Measurements from ENCODE around the gene CAMTA1.

The CAMTA1 gene

DNA sequence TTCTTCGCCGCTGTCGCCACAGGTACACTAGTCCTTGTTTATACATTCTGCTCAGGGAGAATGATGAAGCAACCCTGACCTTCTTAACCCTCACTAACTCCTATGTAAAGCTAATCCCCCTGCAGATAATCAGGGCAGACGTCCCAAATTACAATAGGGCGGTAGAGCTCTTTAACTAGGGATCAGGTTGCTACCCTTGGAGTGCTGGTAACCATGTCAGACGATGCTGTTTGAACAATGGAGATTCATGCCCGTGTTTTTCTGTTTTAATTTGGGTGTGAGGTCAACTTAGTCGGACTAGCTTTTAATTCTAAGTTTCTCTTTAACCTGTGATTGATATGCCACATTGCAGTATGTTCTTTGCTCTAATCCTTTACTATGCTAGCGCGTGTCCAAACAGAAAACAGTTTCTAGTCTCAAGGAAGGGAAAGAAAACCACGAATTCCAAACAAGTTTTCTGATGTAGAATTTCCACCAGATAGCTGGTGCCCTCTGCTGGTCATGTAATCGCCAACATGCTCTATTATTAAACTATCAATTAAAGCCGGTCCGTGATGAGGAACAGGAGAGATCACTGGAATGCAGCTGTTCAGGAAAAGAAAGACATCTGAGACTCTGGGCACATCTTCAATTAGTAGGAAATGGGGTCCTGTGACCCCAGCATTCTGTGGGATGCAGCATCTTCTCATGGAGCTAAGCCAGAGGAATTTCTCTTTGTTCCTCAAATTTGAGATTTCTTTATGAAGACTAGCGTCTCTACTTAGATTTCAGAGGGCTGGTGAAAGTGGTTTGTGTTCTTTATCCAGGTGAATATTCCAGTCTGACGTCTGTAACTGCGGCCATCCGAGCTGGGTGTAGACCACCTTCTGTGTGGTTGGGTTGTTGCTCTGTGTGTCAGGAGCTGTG, 967.5 kb downstream of the CAMTA1 start:
- peak in 1 of 2 experiments; percentile 20 for DNase-seq

DNA sequence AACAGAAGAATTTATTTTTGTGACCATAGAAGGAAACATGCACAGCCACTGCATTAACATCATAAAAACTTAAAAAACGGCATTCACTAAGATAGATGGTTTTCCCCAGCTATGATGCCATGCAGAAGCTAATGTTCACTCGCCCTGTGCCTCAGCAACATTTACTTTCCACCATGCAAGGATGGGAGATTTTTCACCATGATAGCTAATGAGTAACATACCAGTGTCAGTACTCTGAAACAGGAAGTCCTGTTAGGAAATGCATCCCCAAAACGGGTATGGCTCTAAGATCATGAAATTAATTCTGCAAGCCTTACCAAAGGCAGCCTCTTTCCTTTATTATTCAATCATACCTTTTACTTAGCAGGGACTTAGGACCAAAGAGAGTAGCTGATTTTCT, 968.4 kb downstream of the CAMTA1 start:
- no peak for DNase-seq

DNA sequence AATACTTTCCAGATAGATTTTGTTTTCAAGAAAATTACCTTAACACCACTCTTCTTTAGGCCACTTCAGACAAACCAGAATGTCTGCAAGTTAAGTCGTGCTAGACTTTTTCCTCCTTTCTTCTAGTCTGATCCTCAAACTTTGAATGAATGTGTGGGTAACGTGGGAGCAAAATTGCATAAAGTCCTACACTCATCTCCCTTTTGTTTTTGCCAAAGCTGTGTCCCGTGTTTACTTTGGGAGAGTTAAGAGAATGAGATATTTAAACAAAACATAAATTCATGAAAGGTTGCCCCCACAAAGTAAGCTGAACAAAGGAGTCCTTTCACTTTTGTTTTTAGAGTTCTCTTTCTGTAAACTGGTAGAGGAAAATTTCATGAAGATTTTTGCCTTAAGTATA, 969.0 kb downstream of the CAMTA1 start:
- no peak for DNase-seq

DNA sequence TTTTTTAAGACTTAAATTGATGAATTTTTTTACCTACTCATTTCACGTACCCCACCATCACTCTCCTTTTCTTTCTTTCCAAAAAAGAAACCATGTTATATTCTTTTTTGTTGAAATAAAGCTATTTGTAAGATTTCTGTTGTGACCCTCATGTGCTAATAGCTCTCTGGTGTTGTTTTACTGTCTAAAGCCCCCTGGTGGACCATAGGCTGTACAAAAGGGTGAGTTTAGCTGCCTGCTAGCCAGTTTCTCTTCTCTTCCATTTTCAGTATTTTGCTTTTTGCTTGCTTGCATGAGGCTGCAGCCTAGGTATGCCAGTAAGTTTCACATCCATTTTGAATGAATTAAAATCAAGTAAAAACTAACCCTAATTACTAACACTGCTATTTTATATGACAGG, 970.2 kb downstream of the CAMTA1 start:
- no peak for DNase-seq

DNA sequence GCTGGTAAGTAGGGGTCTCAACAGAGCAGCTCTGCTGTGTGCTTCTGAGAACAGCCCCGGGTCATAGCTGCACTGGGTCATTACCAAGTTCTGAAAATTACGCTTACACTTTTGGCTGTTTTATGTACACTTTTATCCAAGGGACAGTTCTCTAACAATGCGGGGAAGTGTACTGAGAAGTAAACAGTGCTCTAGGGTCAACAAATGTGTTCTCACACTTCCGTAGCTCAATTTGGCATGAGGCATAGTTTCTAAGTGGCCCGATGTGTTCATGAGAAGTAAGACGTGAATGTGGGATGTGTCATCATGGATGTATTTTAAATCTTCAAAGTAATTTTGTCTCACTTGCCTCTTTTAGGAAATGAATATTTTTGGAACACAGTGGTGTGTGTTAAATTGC, 975.0 kb downstream of the CAMTA1 start:
- DNase-seq = no peak

DNA sequence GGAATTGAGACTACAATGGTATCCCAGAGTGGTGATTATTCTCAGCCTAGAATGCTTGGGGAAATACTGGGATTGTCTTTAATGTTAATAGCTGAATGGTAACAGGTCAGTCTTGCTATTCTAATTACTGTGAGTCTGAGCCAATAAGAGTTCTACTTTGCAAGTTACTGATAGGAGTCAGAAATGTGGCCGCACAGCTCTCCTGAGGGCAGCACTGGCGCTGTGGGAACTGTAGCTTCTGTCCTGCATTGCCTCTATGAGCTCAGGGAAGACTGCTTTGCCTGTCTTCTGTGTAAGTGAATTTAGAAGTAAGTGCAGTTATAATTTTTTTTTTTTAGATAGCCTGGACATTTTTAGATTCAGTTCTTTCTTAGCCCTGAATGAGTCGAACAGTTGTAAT, 975.8 kb downstream of the CAMTA1 start:
- DNase-seq = no peak

DNA sequence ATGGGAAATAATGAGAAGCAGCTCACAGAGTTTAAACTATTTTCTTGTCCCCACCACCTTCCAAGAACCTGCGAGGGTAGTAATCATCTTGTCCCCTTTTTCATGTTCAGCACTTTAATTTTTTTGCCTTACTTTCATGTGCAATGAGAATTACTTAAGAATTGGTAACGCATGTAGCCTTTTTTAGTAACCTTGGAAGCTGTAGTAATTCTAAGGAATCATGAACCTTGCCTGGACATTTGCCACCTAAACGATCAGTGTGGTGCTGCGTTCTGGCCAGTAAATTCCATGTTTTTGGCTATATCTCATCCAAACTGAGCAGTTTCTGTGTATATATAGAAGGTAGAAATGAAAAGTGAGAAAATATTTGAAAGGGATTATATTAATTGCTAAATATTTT, 981.9 kb downstream of the CAMTA1 start:
- DNase-seq = no peak

DNA sequence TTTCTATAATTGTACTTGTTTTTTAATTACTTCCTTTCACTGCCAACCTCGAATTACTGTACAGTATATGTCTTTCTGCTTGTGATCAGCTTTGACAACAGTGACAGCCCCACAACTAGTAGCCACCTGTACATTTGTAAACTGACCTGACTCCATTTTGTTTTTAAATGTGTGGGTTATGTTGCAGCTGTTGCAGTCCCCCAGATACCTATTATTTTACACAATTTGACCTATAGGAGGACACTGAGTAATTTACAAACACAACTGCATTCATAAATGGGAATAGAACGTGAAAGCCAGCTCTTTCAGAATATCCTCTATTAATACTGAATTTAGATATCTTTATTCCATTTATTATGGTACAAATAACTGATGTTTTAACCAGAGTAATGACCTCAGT, 983.3 kb downstream of the CAMTA1 start:
- peak; percentile 23 to 33 for DNase-seq

DNA sequence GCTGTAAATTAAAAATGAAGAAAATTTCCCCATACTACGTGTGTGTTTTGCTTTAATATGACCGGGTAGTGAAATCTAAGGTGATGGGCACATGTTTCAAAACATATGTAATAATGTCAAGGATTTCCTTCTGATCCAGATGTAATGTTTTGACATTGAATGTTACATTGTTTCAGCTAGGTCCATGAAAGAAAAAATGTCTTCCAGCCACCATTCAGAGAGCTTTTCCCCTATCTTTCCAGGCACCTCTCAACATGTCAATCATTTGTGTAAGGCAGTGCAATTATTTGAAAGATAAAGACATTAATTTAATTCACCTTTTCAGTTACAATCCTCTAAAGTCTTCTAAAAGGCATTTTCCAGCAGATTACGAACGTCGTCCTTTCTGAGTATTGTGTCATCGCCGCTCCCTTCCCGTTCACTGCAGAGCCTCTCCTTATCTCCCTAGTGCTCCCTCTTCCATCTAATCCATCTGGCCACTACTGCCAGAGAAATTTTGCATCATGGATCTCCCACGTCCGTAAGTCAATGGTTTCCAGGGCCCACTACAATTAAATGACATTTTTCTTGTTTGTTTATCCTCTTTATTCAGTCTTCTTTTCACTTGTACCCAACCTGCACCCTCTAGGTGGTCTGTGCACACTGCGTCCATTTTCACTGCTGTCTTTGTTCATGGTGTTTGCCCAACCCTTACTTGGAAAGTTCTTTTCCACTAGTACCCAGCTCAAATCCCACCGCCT, 984.6 kb downstream of the CAMTA1 start:
- DNase-seq = peak; percentile 28 to 63

DNA sequence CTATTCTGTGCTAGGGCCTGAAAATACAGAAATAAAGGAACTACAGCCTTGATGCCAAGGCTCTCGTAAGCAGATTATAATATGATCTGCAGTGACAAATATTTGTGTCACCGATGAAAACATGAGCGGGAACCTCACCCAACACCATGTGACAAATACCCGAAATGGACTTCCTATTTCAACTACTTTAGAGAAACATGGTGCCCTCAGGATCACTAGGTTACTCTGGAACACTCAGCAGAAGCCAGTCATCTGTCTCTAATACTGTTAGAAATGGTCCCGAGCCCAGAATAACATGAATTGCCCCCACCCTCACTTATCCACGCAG, 985.4 kb downstream of the CAMTA1 start:
- DNase-seq = no peak

DNA sequence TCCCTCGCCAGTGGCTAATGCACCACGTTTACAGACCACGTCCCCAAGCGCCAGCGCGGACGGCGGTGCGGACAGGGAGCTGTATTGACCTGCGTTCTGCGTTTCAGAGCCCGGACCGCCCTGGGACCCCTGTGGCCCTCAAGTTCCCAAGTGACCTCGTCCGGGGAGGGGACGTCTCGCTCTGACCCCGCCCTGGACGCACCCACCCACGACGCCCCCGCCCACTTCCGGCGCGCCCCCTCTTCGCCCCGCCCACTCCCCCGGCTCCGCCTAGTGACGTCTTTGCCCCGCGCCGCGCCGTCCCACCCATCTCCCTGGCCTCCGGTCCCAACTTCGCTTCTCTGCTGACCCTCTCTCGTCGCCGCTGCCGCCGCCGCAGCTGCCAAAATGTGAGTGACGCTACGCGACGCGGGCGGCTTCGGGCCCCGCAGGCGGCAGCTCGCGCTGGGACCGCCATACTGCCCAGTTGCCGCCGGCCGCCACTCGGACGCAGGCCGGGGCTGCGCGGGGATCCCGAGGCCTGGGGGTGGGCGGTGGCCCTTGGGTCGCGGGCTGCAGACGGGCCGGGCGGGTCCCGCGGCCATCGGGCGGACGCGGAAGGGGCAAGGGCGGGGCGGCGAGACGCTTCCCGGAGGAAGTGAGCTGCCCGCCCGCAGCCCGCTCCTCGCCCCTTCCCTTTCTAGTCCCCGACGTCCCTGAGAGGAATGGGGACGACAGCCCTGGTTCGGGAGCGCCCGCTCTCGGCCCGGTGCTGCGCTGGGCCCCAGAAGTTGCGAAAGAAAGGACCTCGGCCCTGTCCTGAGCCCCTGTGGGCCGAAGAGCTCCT, 986.0 kb downstream of the CAMTA1 start, which contains the start of gene VAMP3:
TSS of gene VAMP3 (plus strand) at position 300 of the 826 bp plus-strand sequence. CDS start at position 388, 88 bp downstream.
- peak; percentile 78 to 82 for DNase-seq

DNA sequence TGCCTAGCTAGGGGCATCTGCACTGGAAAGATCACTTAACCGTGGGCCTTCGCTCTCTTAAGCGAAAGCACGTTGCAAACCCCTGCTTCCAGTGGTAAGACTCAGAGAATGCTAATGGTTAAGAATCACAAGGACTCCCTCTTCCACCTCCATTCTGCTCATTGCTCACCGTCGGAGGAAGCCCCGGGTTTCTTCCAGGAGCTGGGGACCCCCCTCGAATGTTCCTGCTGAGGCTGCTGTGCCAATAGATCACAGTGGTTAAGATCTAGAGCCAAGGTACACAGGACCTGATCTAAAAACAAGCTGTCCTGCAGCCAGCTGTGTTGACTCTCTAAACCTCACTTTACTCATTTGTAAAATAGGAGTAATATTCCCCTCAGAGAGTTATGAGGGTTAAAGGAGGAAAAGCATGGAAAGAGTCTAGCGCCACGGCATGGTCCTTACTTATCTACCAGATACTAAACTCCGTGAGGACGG, 986.6 kb downstream of the CAMTA1 start:
- no peak for DNase-seq

DNA sequence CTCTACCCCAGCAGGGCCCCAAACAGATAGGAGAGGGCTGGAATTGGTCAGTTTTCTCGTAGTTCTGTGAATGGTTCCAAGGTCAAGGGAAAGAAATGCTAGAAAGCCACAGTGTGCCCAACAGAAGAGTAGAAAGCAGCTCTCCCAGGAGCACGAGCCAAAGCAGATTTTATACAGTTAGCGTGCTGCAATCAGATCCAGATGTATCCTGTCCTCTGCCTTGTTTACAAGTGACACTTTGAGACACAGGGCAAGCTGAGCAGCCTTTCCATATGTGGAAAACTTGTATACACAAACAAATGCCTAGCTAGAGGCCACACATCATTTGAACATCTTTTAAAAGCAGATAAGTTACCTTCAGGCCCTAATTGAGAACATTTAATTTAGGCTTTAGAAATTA, 992.3 kb downstream of the CAMTA1 start:
- no peak for DNase-seq

DNA sequence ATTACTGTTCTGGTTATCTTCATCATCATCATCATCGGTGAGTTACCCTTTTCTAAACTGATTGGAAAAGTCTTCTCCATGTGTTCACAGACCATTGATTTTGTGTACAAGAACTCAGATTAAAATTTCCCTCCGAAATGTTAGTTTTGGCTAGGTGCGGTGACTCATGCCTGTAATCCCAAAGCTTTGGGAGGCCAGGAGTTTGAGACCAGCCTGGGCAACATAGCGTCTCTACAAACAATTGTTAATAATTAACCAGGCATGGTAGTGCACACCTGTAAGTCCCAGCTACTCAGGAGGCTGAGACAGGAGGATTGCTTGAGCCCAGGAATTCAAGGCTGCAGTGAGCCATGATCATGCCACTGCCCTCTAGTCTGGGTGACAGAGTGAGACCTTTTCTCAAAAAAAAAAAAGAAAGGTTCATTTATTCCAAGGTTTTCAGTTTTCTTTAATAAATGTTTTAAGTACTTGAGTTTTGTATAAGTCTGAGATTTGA, 992.9 kb downstream of the CAMTA1 start:
- no peak for DNase-seq

DNA sequence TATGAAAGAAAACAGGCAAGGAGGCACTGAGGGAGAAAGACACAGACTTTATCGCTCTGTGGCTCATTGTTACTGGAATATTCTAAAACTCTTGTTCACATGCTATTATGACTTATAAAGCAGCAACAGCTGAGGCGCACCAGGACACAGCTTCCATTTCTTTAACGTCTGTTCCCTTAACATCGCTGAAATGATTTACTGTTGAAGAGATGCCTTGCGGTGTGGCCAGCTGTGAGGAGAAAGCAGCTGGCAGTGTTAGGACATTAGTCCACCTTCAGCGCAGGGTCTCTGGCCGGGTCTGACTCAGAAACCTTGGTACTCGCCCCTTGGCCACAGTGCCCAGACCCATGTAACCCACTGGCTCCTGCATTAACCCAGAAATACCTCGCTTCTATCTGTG, 995.7 kb downstream of the CAMTA1 start:
- no peak for DNase-seq

DNA sequence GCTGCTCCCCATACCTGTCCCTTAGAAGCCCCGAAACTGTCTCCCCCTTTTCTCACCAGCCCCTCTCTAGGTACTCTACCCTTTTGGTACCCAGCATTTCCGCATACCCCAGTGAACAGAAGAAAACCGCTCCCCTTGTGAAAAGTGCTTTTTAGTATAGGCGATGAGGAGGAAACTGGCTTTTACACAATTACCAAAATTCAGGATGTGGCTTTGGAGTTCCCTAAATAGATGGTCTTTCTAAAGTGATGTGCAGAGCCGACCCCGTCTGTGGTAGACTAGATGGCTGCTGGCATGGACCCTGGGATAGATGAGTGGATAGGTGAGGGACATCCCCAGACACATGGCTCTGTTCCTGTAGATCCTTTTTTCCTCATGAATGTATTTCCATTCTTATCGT, 996.2 kb downstream of the CAMTA1 start:
- no peak for DNase-seq

DNA sequence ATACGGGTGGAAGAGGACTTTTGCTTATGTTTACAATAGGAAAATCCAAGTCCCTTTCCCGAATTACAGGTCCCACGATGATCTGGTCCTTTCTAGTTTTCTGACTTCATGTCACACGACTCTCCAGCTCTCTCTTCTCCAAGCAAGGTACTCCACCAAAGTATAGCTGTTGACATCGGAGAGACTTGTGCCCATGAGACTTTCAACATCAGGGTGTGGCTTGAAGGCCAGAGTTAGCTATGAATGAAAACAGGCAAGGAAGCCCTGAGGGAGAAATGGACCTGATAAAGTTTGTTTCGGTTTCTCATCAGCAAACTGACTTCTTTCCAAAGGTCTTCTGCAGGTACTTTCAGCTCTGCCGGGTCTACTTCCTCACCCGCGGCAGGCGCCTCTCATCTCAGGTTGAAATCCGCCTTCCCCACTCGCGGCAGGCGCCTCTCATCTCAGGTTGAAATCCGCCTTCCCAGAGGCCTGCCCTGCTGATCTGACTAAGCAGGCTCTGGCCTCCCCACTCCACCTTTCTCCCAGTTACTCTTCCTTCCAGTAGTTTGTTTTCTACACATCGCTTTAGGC, 996.8 kb downstream of the CAMTA1 start:
- no peak for DNase-seq

DNA sequence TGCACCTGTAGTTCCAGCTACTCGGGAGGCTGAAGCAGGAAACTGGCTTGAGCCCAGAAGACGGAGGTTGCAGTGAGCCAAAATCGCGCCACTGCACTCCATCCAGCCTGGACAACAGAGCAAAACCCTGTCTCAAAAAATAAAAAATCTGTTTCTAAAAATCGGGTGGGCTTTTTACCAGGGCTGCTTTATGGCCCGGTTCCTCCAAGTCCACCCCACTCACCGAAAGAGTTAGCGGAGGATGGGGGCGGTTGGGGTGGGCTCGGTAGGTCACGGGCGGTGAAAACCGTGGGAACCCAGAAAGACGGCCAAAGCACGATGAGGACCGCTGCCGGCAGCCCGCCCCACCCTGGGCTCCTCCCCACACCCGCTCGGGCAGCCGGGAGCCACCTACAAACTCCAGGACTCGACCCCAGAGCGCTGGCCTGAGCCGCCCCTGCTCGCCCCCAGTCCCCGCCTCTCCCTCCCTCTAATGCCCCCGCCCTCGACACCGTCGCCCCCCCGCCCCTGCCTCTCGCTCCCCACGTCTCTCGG, 998.0 kb downstream of the CAMTA1 start:
- peak in 1 of 2 experiments; percentile 53 for DNase-seq

DNA sequence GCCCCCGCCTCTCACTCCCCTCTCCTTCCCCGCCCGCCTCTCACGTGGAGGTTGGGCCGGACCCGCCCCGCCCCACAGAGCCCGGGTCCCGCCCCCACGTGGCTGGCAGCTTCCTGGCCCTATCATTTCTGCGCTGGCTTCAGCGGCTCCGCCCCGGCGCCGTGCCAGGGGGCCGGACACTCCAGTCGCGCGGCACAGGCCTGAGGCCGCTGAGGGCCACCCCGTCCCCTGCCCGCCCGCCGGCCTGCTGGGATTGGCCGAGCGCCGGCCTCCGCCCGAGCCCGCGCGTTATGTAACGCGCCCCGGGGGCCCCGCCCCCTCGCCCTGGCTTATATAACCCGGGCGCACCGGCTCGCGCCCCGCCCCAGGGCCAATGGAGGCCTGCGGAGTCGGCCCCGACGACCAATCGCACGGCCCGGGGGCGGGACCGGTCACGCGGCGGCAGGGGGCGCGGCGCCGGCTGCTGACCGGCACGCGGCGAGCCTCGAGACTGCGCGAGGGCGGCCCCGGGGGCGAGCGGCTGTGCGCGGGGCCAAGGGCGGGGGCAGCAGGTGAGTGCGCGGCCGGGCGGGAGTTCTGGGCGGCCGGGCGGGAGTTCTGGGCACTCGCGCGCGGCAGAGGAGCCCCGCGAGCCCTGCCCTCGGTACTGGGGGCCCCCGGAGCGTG, 998.7 kb downstream of the CAMTA1 start, which contains the start of gene PER3:
TSS of gene PER3 (plus strand) at position 466 of the 666 bp plus-strand sequence. CDS start 587 bp downstream, outside the sequence.
- DNase-seq = peak; percentile 95 to 98

DNA sequence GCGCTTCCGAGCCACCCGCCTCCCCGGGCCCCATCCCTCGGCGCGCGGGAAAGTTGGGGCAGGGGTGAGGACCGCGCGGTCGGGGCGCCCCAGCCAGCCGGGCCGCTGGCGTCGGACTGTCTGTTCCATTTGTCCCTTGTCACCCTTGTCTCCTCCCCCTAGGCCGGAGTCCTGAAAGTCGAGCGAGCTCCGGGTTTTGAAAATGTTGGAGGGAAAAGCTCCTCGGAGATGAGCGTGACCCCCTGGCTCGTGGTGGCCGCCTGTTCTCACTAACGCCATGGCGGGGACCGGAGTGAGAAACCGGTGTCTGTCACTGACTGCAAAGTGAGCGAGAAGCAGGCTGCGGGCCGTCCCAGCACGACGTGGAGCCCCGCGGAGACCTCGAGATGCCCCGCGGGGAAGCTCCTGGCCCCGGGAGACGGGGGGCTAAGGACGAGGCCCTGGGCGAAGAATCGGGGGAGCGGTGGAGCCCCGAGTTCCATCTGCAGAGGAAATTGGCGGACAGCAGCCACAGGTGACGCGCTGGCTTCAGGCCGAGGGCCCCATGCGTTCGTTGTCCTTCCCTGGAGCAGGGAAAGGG, 999.3 kb downstream of the CAMTA1 start:
- DNase-seq = no peak

DNA sequence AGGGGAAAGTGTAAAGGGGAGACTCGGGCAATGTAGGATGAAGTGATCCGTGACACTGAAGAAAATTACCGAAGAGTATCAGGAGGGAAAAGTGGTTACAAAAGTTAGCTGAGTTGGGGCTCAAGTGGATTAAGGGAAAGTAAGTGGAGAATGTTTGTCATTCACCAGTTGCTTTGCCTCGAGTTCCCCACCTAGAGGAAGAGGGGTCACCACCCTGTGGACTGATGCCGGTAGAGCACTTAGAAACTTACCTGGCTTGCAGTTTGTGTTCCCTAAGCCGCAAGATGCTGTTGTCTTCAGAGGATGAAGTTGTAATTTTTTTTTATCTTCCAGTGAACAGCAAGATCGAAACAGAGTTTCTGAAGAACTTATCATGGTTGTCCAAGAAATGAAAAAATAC, 999.9 kb downstream of the CAMTA1 start:
- DNase-seq = no peak

All from NCI-H1930 (cell line).